Measurements from ENCODE around the gene DERL2. TPM values are rescaled to one million over a fixed set of nuclear protein-coding genes. Genes with fewer than 3 reads are reported as not detected.

DERL2 gene
- total and polyA plus RNA-seq, 4 donors = 39.3 to 104 (median 62.8) TPM

DNA sequence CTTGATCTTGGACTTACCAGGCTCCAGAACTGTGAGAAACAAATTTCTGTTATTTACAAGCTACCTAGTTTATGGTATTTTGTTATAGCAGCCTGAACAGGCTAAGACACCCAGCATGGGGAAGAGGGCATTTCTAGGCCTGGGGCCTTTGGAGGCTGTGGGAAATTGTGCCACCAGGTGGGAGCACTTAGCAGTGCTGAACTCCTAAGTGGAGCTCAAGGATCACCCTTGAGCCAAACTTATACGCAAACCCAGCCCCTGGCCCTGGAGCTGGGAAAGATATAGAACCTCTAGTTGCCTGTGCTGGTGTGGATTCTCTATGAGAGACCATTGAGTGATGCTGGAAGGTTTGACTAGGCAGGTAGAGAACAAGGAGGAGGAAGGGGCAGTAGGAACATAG lies 36.5 kb upstream of the DERL2 start:
- DNase-seq = no peak
- 85 to 100% methylated on average over 1 of the region's 1 CpG for WGBS, 2 donors

DNA sequence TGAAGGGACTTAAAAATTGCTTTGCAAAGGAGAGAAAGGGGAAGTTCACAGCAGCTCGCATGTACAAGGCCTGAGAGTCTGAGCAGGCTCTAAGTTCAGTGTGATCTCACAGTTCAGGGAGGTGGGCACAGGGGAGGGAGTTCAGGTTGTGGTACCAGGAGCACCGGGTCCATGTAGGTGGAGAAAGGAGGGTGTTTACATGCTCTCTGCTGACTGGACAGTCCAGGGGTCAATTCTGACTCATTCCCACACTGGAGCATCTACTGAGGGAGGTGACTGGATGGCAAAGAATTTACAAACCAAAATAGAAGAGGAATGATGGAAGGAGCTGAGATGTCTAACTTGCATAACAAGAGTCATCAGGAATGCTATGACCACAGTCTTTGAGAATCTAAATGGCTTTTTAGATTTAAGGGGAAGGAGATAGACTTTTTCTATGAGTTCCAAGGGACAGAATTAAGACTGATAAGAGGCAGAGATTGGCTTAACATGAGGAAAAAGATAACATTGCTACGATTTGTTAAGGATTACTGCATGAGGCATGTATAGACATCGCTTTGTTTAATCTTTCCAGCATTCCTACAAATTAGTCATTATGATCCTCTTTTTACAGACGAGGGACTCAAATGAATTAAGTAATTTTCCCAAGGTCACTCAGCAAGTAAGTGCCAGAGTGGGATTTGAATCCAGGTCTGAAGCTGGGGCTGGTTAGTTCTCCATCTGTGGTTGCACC lies 30.2 kb upstream of the DERL2 start:
- ATAC-seq (ENCODE audit: insufficient read depth, low FRiP score) (peak; percentile 41), DNase-seq (no peak)
- peaks cover 0 to 4% (median 0%) of the 10 kb centered on the region in 5 donors for H3K4me1 ChIP-seq (ENCODE audit: control insufficient read depth in 5 of 5, insufficient read depth in 5 of 5, low read length in 5 of 5)
- peak overlapping the region in 1 of 2 donors; percentile 39 for H3K27ac ChIP-seq (ENCODE audit: low read depth in 1 of 2, low read length in 1 of 2)
- WGBS, 2 donors = 65 to 78% methylated on average over 5 of the region's 5 CpGs
- H3K36me3 ChIP-seq (ENCODE audit: control insufficient read depth in 4 of 4, insufficient read depth in 4 of 4, low read length in 4 of 4) = peaks cover 0 to 11% (median 0%) of the 10 kb centered on the region in 4 donors
- no peak for TF ChIP-seq CTCF (IDR thresholded peaks at IDR 0.05; ENCODE audit: control extremely low read depth, extremely low read depth)
- no peak overlapping the region for H3K9ac ChIP-seq (ENCODE audit: insufficient read depth in 1 of 2, low read length in 2 of 2)
- H3K4me3 ChIP-seq = no peak overlapping the region
- H3K9me3 ChIP-seq (ENCODE audit: control insufficient read depth in 4 of 4, insufficient read depth in 3 of 4, low read length in 3 of 4) = no peaks in the 10 kb centered on the region
- H3K27me3 ChIP-seq (ENCODE audit: control insufficient read depth in 3 of 3, insufficient read depth in 3 of 3, low read length in 2 of 3) = peaks cover 0 to 2% (median 0%) of the 10 kb centered on the region in 3 donors

More for the DNA sequence above, 36.5 kb upstream of the DERL2 start:
- Histone ChIP-seq H3K9me3 (ENCODE audit: control insufficient read depth in 4 of 4, insufficient read depth in 3 of 4, low read length in 3 of 4) (no peaks in the 10 kb centered on the region), H3K4me3 (no peak overlapping the region), H3K9ac (ENCODE audit: insufficient read depth in 1 of 2, low read length in 2 of 2) (no peak overlapping the region), H3K27ac (ENCODE audit: low read depth in 1 of 2, low read length in 1 of 2) (no peak overlapping the region), H3K36me3 (ENCODE audit: control insufficient read depth in 4 of 4, insufficient read depth in 4 of 4, low read length in 4 of 4) (peaks cover 0 to 23% (median 0%) of the 10 kb centered on the region in 4 donors), H3K27me3 (ENCODE audit: control insufficient read depth in 3 of 3, insufficient read depth in 3 of 3, low read length in 2 of 3) (no peaks in the 10 kb centered on the region), H3K4me1 (ENCODE audit: control insufficient read depth in 5 of 5, insufficient read depth in 5 of 5, low read length in 5 of 5) (peaks cover 0 to 2% (median 0%) of the 10 kb centered on the region in 5 donors)
- TF ChIP-seq CTCF (IDR thresholded peaks at IDR 0.05; ENCODE audit: control extremely low read depth, extremely low read depth) = no peak
- no peak for ATAC-seq (ENCODE audit: insufficient read depth, low FRiP score)

DNA sequence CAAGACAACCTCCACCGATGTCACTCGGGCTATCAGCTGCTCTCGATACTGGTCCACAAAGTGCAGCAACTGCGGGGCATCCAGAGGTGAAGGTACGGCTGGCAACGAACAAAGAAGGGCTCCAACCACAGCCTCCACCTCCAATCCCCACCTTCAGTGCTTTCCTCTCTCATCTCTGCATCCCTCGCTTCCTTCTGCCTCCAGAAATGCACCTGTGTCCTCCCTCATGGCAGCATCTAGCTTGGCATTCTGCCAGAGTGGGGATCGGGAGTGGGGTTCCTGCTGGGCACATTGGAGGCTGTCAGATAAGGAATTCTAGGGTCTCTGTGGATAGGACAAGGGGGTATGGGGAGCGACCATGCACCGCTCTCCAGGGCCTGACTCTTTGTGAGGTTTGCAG lies 29.0 kb upstream of the DERL2 start:
- Histone ChIP-seq H3K4me3 (no peak overlapping the region), H3K9me3 (ENCODE audit: control insufficient read depth in 4 of 4, insufficient read depth in 3 of 4, low read length in 3 of 4) (no peaks in the 10 kb centered on the region), H3K4me1 (ENCODE audit: control insufficient read depth in 5 of 5, insufficient read depth in 5 of 5, low read length in 5 of 5) (peaks cover 0 to 4% (median 0%) of the 10 kb centered on the region in 5 donors), H3K9ac (ENCODE audit: insufficient read depth in 1 of 2, low read length in 2 of 2) (no peak overlapping the region), H3K36me3 (ENCODE audit: control insufficient read depth in 4 of 4, insufficient read depth in 4 of 4, low read length in 4 of 4) (peaks cover 0 to 9% (median 0%) of the 10 kb centered on the region in 4 donors), H3K27ac (ENCODE audit: low read depth in 1 of 2, low read length in 1 of 2) (no peak overlapping the region), H3K27me3 (ENCODE audit: control insufficient read depth in 3 of 3, insufficient read depth in 3 of 3, low read length in 2 of 3) (peaks cover 0 to 2% (median 0%) of the 10 kb centered on the region in 3 donors)
- TF ChIP-seq CTCF (IDR thresholded peaks at IDR 0.05; ENCODE audit: control extremely low read depth, extremely low read depth) = no peak
- ATAC-seq (ENCODE audit: insufficient read depth, low FRiP score) (no peak), DNase-seq (no peak)
- WGBS, 2 donors = 95 to 97% methylated on average over 10 of the region's 10 CpGs

All from lung (tissue), 12 donors.